SH-SY5Y (cell line): Measurements from ENCODE around the gene NCBP2L.

Source experiments
- GATA2 ChIP-seq: IDR thresholded peaks from 2 replicates; pipeline ENCODE4 v1.6.1; 2011; ENCODE audit warnings: mild to moderate bottlenecking, low read depth, low read length
- GATA3 ChIP-seq: IDR thresholded peaks from 2 replicates; pipeline ENCODE4 v1.6.1; 2011; ENCODE audit warnings: low read depth, mild to moderate bottlenecking, low read length, moderate library complexity

DNA sequence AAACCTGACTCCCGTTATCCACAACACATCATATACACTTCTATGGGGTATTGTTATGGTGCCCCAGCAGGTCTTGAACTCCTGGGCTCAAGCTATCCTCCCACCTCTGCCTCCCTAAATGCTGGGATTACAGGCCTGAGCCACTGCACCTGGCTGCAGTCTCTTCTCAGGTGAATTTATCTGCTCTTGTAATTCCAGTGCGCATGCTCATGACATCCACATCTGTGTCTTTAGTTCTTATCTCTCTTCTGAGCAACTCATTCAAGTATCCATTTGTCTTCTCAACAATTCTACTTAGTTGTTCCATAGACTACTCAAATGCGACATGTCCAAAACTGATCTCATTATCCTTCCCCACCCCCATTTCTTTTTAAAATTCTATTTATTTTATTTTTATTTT, 27.6 kb downstream of the NCBP2L start:
- no peak for TF ChIP-seq GATA2
- TF ChIP-seq GATA3: no peak
